RWPE2 (cell line): ENCODE measurements around the gene GRIN1.
A peak's percentile ranks its signal among the peaks of the same experiment; 100 is the strongest.
"Not testable (repeated sequence)": the region's sequence is repeated elsewhere in the genome, so short reads cannot be mapped to it uniquely, and the experiment has no call there.

Source experiments
- ATAC-seq: fragments of 200-7000 bp; cut with Tn5 transposase; 3 replicates; pipeline ENCODE4 v1.9.1; 2021; ENCODE audit warnings: low read depth
- DNase-seq: peaks from one replicate; pipeline ENCODE4 v3.0.0-alpha.2; 2020; ENCODE audit warnings: low spot score
- H3K27ac ChIP-seq: fragments of 450-650 bp; 2 replicates; pipeline ENCODE4 v1.5.1; 2017; ENCODE audit warnings: mild to moderate bottlenecking; ENCODE audit not compliant: poor library complexity, severe bottlenecking
- H3K27me3 ChIP-seq: fragments of 250-450 bp; sonication (Bioruptor Pico); 2 replicates; pipeline ENCODE4 v1.5.1; 2021; ENCODE audit warnings: mild to moderate bottlenecking, moderate library complexity; ENCODE audit not compliant: insufficient read depth, poor library complexity, severe bottlenecking
- H3K36me3 ChIP-seq: fragments of 250-450 bp; sonication (Bioruptor Pico); 2 replicates; pipeline ENCODE4 v1.5.1; 2020; ENCODE audit warnings: low read depth, mild to moderate bottlenecking, moderate library complexity
- H3K4me1 ChIP-seq: fragments of 250-450 bp; sonication (Bioruptor Pico); 2 replicates; pipeline ENCODE4 v1.5.1; 2021; ENCODE audit warnings: mild to moderate bottlenecking, moderate library complexity; ENCODE audit not compliant: insufficient read depth, poor library complexity, severe bottlenecking
- H3K4me3 ChIP-seq: fragments of 250-450 bp; sonication (Bioruptor Pico); 2 replicates; pipeline ENCODE4 v1.5.1; 2021; ENCODE audit warnings: mild to moderate bottlenecking, moderate library complexity; ENCODE audit not compliant: severe bottlenecking
- H3K9me3 ChIP-seq: fragments of 250-450 bp; sonication (Bioruptor Pico); 2 replicates; pipeline ENCODE4 v1.5.1; 2021; ENCODE audit warnings: mild to moderate bottlenecking, moderate library complexity; ENCODE audit not compliant: severe bottlenecking
- CTCF ChIP-seq: fragments of 450-650 bp; IDR thresholded peaks from one replicate; pipeline ENCODE4 v1.5.1; 2017; ENCODE audit warnings: mild to moderate bottlenecking, moderate library complexity; ENCODE audit not compliant: poor library complexity, severe bottlenecking

GRIN1 gene

GRCh38 chr9:137123468-137123837, 15.5 kb upstream of the GRIN1 start:
- Histone ChIP-seq H3K36me3 (no peaks in the 10 kb centered on the region; the same call in 1 of the 2 replicates), H3K4me1 (no peaks in the 10 kb centered on the region), H3K27ac (no peak overlapping the region), H3K27me3 (no peaks in the 10 kb centered on the region), H3K9me3 (no peaks in the 10 kb centered on the region), H3K4me3 (no peak overlapping the region)
- DNase-seq (no peak), ATAC-seq (no peak)
- TF ChIP-seq CTCF = no peak

GRCh38 chr9:137123952-137124462, 14.9 kb upstream of the GRIN1 start:
- not testable (repeated sequence) for H3K27me3 ChIP-seq, H3K4me1 ChIP-seq, H3K36me3 ChIP-seq, H3K9me3 ChIP-seq, ATAC-seq, H3K27ac ChIP-seq, DNase-seq, H3K4me3 ChIP-seq

GRCh38 chr9:137126786-137127185, 12.2 kb upstream of the GRIN1 start:
- ATAC-seq = no peak
- Histone ChIP-seq H3K4me3 (no peak overlapping the region), H3K4me1 (no peaks in the 10 kb centered on the region), H3K36me3 (no peaks in the 10 kb centered on the region; the same call in 1 of the 2 replicates), H3K9me3 (no peaks in the 10 kb centered on the region), H3K27ac (peak overlapping the region; percentile 65), H3K27me3 (no peaks in the 10 kb centered on the region)
- DNase-seq = no peak
- TF ChIP-seq CTCF = no peak

GRCh38 chr9:137127301-137128157, 11.4 kb upstream of the GRIN1 start:
- TF ChIP-seq CTCF = no peak
- H3K36me3 ChIP-seq = no peaks in the 10 kb centered on the region
- H3K27me3 ChIP-seq = no peaks in the 10 kb centered on the region
- no peaks in the 10 kb centered on the region for H3K4me1 ChIP-seq
- no peak for ATAC-seq
- H3K9me3 ChIP-seq = no peaks in the 10 kb centered on the region
- H3K27ac ChIP-seq = peak overlapping the region; percentile 65
- no peak for DNase-seq
- H3K4me3 ChIP-seq = peak overlapping the region; percentile 55

- TF ChIP-seq CTCF = no peak
- Histone ChIP-seq H3K36me3 (no peaks in the 10 kb centered on the region), H3K4me3 (peak overlapping the region; percentile 55), H3K27me3 (no peaks in the 10 kb centered on the region), H3K4me1 (no peaks in the 10 kb centered on the region), H3K9me3 (no peaks in the 10 kb centered on the region), H3K27ac (peak overlapping the region; percentile 65)
- no peak for DNase-seq
- ATAC-seq = no peak
Observed at GRCh38 chr9:137128158-137128861, 10.6 kb upstream of the GRIN1 start.
